NCI-H2227 (cell line): ENCODE measurements around the gene TGFBRAP1.
A peak's percentile ranks its signal among the peaks of the same experiment; 100 is the strongest.

Experiments used
- DNase-seq: peaks from one replicate; lab custom pipeline; 2025; ENCODE audit not compliant: unreplicated experiment; lab: John Stamatoyannopoulos, UW

The TGFBRAP1 gene

GRCh38 chr2:105315314-105315713, 14.2 kb downstream of the TGFBRAP1 start:
- DNase-seq, result no peak

- no peak for DNase-seq
These were observed 15.7 kb downstream of the TGFBRAP1 start for GRCh38 chr2:105313877-105314276.

- no peak for DNase-seq
These were observed 20.4 kb downstream of the TGFBRAP1 start for GRCh38 chr2:105309147-105309545.

GRCh38 chr2:105308382-105309146, 21.0 kb downstream of the TGFBRAP1 start:
- no peak for DNase-seq

GRCh38 chr2:105307962-105308361, 21.6 kb downstream of the TGFBRAP1 start:
- DNase-seq, result no peak

GRCh38 chr2:105307550-105307949, 22.0 kb downstream of the TGFBRAP1 start:
- DNase-seq, result no peak

- DNase-seq, result no peak
These were observed 22.4 kb downstream of the TGFBRAP1 start for GRCh38 chr2:105307146-105307545.

GRCh38 chr2:105301646-105302045, 27.9 kb downstream of the TGFBRAP1 start:
- no peak for DNase-seq

- DNase-seq, result no peak
These were observed 30.2 kb downstream of the TGFBRAP1 start for GRCh38 chr2:105299290-105299689.

GRCh38 chr2:105298017-105298416, 31.5 kb downstream of the TGFBRAP1 start:
- DNase-seq, result no peak

- no peak for DNase-seq
These were observed 32.3 kb downstream of the TGFBRAP1 start for GRCh38 chr2:105297216-105297615.

GRCh38 chr2:105296017-105296611, 33.4 kb downstream of the TGFBRAP1 start:
- DNase-seq, result no peak

- peak; percentile 75 for DNase-seq
These were observed 34.6 kb downstream of the TGFBRAP1 start for GRCh38 chr2:105294844-105295481.

GRCh38 chr2:105294046-105294445, 35.5 kb downstream of the TGFBRAP1 start:
- DNase-seq, result no peak

- DNase-seq, result no peak
These were observed 37.6 kb downstream of the TGFBRAP1 start for GRCh38 chr2:105291981-105292380.

GRCh38 chr2:105290981-105291660, 38.4 kb downstream of the TGFBRAP1 start:
- no peak for DNase-seq

- no peak for DNase-seq
These were observed 41.4 kb downstream of the TGFBRAP1 start for GRCh38 chr2:105288133-105288532.

- DNase-seq, result peak; percentile 5
These were observed 41.8 kb downstream of the TGFBRAP1 start for GRCh38 chr2:105287692-105288091.

GRCh38 chr2:105283532-105283931, 46.0 kb downstream of the TGFBRAP1 start:
- no peak for DNase-seq

- no peak for DNase-seq
These were observed 49.3 kb downstream of the TGFBRAP1 start for GRCh38 chr2:105280281-105280680.

GRCh38 chr2:105279126-105279525, 50.4 kb downstream of the TGFBRAP1 start:
- DNase-seq, result no peak

GRCh38 chr2:105278654-105279053, 50.9 kb downstream of the TGFBRAP1 start:
- no peak for DNase-seq
